Astrocyte (in vitro differentiated cells and primary cell): ENCODE measurements around the gene ATF3.

Experiments
- CTCF ChIP-seq: IDR thresholded peaks from 2 replicates; pipeline ENCODE4 v1.5.1; 2011; ENCODE audit warnings: low read depth, mild to moderate bottlenecking, inconsistent platforms, low read length, moderate library complexity; ENCODE audit not compliant: insufficient read depth
- EZH2 ChIP-seq: IDR thresholded peaks from 2 replicates; pipeline ENCODE4 v1.6.1; 2012; ENCODE audit warnings: mild to moderate bottlenecking, low read length, inconsistent platforms; ENCODE audit not compliant: insufficient read depth

DNA sequence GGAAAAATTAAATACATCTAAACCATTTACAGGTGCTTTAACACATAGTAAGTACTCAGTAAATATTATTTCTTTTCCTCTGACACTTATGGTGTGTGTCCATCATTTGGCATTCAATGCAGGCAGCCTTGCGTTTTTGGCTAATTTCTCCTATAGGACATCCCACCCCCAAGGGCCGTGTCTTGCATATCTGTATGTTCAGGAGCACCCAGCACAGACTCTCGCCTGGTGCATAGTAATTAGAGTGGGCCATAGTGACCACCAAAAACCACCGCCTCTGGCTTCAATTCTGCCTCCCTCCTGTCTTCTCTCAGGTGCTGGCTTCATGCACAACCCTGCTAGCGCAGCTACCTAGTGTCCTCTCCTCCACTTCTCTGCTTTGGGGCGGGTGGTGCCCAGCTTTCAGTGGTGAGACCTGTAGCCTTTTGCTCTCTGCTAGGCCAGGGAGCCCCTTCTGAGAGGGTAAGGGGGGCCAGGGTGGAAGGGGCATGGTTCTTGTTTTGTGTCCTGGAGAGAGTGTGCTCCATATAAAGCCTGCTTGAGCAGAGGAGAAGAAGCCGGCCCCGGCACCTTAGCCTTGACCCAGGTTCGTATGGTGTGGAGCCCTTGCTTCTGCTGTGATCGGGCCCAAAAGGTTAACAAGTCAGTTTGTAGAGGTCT is 57.7 kb downstream of the ATF3 start:
- TF ChIP-seq CTCF (no peak), EZH2 (no peak)
